HEK293 (cell line): ENCODE data around the gene ARMC5.
"Not testable (repeated sequence)": the region's sequence is repeated elsewhere in the genome, so short reads cannot be mapped to it uniquely, and the experiment has no call there.

Experiments
- CTCF ChIA-PET: fragments of 350-600 bp; formaldehyde crosslinking; extraction: SDS; loops from one replicate; lab custom pipeline; 2021; ENCODE audit warnings: antibody characterized with exemption; lab: Yijun Ruan, JAX
- POLR2A ChIA-PET: fragments of 300-600 bp; formaldehyde crosslinking; extraction: SDS; loops from one replicate; lab custom pipeline; 2020; ENCODE audit warnings: antibody characterized with exemption, inconsistent platforms; lab: Yijun Ruan, JAX
- H3K27ac ChIP-seq: fragments of 200-500 bp; sonication (Bioruptor generic); 2 replicates; pipeline ENCODE4 v1.5.1; 2014; ENCODE audit warnings: low read depth, low read length, control low read depth, inconsistent platforms; ENCODE audit errors: extremely low read depth
- H3K36me3 ChIP-seq, 2 experiments: fragments of 200-500 bp in 1 of 2; sonication (Bioruptor generic) in 1 of 2; 1 replicate in 1 of 2; 2 replicates in 1 of 2; pipeline ENCODE4 v1.5.1; 2014 to 2017; ENCODE audit warnings: inconsistent platforms in 2 of 2, low read length in 2 of 2; ENCODE audit not compliant: control insufficient read depth in 2 of 2, insufficient read depth in 1 of 2
- H3K4me1 ChIP-seq: fragments of 200-500 bp; sonication (Bioruptor generic); 2 replicates; pipeline ENCODE4 v1.5.1; 2014; ENCODE audit warnings: mild to moderate bottlenecking, low read length, inconsistent platforms; ENCODE audit not compliant: control insufficient read depth, insufficient read depth
- H3K4me3 ChIP-seq: 2 replicates; pipeline ENCODE4 v1.5.1; 2011; ENCODE audit warnings: low read depth, mild to moderate bottlenecking, control low read depth, low read length, moderate library complexity
- H3K9me3 ChIP-seq: fragments of 200-500 bp; sonication (Bioruptor generic); 2 replicates; pipeline ENCODE4 v1.5.1; 2014; ENCODE audit warnings: low read depth, low read length, inconsistent platforms; ENCODE audit not compliant: control insufficient read depth, insufficient read depth
- AEBP2 ChIP-seq: fragments of 450-650 bp; formaldehyde crosslinking; IDR thresholded peaks from 2 replicates; pipeline ENCODE4 v1.5.1; 2016; ENCODE audit warnings: missing biosample characterization, missing genetic modification characterization, borderline replicate concordance
- BCL11B ChIP-seq: fragments of 450-650 bp; formaldehyde crosslinking; IDR thresholded peaks from 2 replicates; pipeline ENCODE4 v1.5.1; 2016; ENCODE audit warnings: low read depth, missing biosample characterization, missing genetic modification characterization
- FEZF1 ChIP-seq: fragments of 450-650 bp; formaldehyde crosslinking; IDR thresholded peaks from 2 replicates; pipeline ENCODE4 v1.5.1; 2016; ENCODE audit warnings: missing biosample characterization, missing genetic modification characterization
- KLF1 ChIP-seq: fragments of 450-650 bp; formaldehyde crosslinking; IDR thresholded peaks from 2 replicates; pipeline ENCODE4 v1.5.1; 2016; ENCODE audit warnings: missing biosample characterization, missing genetic modification characterization
- PRDM1 ChIP-seq: fragments of 450-650 bp; formaldehyde crosslinking; IDR thresholded peaks from 2 replicates; pipeline ENCODE4; 2016; ENCODE audit warnings: missing biosample characterization, missing genetic modification characterization
- REPIN1 ChIP-seq: fragments of 450-650 bp; formaldehyde crosslinking; IDR thresholded peaks from 2 replicates; pipeline ENCODE4 v1.5.1; 2017; ENCODE audit warnings: missing biosample characterization, missing genetic modification characterization, low read depth
- SCRT2 ChIP-seq: fragments of 450-650 bp; formaldehyde crosslinking; IDR thresholded peaks from 2 replicates; pipeline ENCODE4 v1.5.1; 2016; ENCODE audit warnings: missing biosample characterization, missing genetic modification characterization
- SETDB1 ChIP-seq: IDR thresholded peaks from one replicate; pipeline ENCODE4 v1.6.1; 2017; ENCODE audit warnings: mild to moderate bottlenecking, low read length, moderate library complexity, mixed read lengths; ENCODE audit not compliant: insufficient read length
- ZFHX2 ChIP-seq: fragments of 450-650 bp; formaldehyde crosslinking; conservative IDR thresholded peaks from 2 replicates; pipeline ENCODE4 v1.5.1; 2016; ENCODE audit warnings: missing biosample characterization, missing genetic modification characterization
- ZNF121 ChIP-seq: fragments of 450-650 bp; formaldehyde crosslinking; IDR thresholded peaks from 2 replicates; pipeline ENCODE4 v1.5.1; 2016; ENCODE audit warnings: missing biosample characterization, missing genetic modification characterization
- ZNF132 ChIP-seq: fragments of 450-650 bp; formaldehyde crosslinking; IDR thresholded peaks from 2 replicates; pipeline ENCODE4 v1.5.1; 2017; ENCODE audit warnings: missing biosample characterization, missing genetic modification characterization, borderline replicate concordance
- ZNF2 ChIP-seq: fragments of 450-650 bp; formaldehyde crosslinking; IDR thresholded peaks from 2 replicates; pipeline ENCODE4 v1.5.1; 2016; ENCODE audit warnings: missing biosample characterization, missing genetic modification characterization
- ZNF214 ChIP-seq: fragments of 450-650 bp; formaldehyde crosslinking; IDR thresholded peaks from 2 replicates; pipeline ENCODE4 v1.5.1; 2017; ENCODE audit warnings: missing biosample characterization, mild to moderate bottlenecking, missing genetic modification characterization, borderline replicate concordance
- ZNF223 ChIP-seq: fragments of 450-650 bp; formaldehyde crosslinking; IDR thresholded peaks from 2 replicates; pipeline ENCODE4 v1.5.1; 2016; ENCODE audit warnings: missing biosample characterization, missing genetic modification characterization
- ZNF26 ChIP-seq: fragments of 450-650 bp; formaldehyde crosslinking; IDR thresholded peaks from 2 replicates; pipeline ENCODE4 v1.5.1; 2016; ENCODE audit warnings: missing biosample characterization, missing genetic modification characterization
- ZNF280C ChIP-seq: fragments of 450-650 bp; formaldehyde crosslinking; IDR thresholded peaks from 2 replicates; pipeline ENCODE4 v1.5.1; 2016; ENCODE audit warnings: missing biosample characterization, missing genetic modification characterization
- ZNF423 ChIP-seq: fragments of 450-650 bp; formaldehyde crosslinking; IDR thresholded peaks from 2 replicates; pipeline ENCODE4 v1.5.1; 2016; ENCODE audit warnings: missing biosample characterization, missing genetic modification characterization
- ZNF473 ChIP-seq: fragments of 450-650 bp; formaldehyde crosslinking; IDR thresholded peaks from 2 replicates; pipeline ENCODE4 v1.5.1; 2017; ENCODE audit warnings: missing biosample characterization, missing genetic modification characterization
- ZNF510 ChIP-seq: fragments of 450-650 bp; formaldehyde crosslinking; IDR thresholded peaks from 2 replicates; pipeline ENCODE4 v1.5.1; 2018; ENCODE audit warnings: mild to moderate bottlenecking, missing genetic modification characterization, missing biosample characterization; ENCODE audit not compliant: insufficient replicate concordance
- ZNF555 ChIP-seq: fragments of 450-650 bp; formaldehyde crosslinking; conservative IDR thresholded peaks from 2 replicates; pipeline ENCODE4 v1.5.1; 2017; ENCODE audit warnings: missing biosample characterization, mild to moderate bottlenecking, missing genetic modification characterization, inconsistent platforms
- ZNF558 ChIP-seq: fragments of 450-650 bp; formaldehyde crosslinking; IDR thresholded peaks from 2 replicates; pipeline ENCODE4 v1.5.1; 2016; ENCODE audit warnings: missing biosample characterization, missing genetic modification characterization
- ZNF561 ChIP-seq: fragments of 450-650 bp; IDR thresholded peaks from 2 replicates; pipeline ENCODE4 v1.5.1; 2018; ENCODE audit warnings: missing biosample characterization, missing genetic modification characterization, borderline replicate concordance
- ZNF585B ChIP-seq: fragments of 450-650 bp; formaldehyde crosslinking; IDR thresholded peaks from 2 replicates; pipeline ENCODE4 v1.5.1; 2016; ENCODE audit warnings: missing biosample characterization, missing genetic modification characterization
- ZNF600 ChIP-seq: fragments of 450-650 bp; formaldehyde crosslinking; IDR thresholded peaks from 2 replicates; pipeline ENCODE4 v1.5.1; 2016; ENCODE audit warnings: missing biosample characterization, missing genetic modification characterization
- ZNF768 ChIP-seq: fragments of 450-650 bp; formaldehyde crosslinking; IDR thresholded peaks from 2 replicates; pipeline ENCODE4 v1.5.1; 2018; ENCODE audit warnings: missing biosample characterization, mild to moderate bottlenecking, missing genetic modification characterization
- ZSCAN5A ChIP-seq: fragments of 450-650 bp; formaldehyde crosslinking; IDR thresholded peaks from 2 replicates; pipeline ENCODE4 v1.5.1; 2016; ENCODE audit warnings: missing biosample characterization, missing genetic modification characterization
- ZXDB ChIP-seq: fragments of 450-650 bp; formaldehyde crosslinking; IDR thresholded peaks from 2 replicates; pipeline ENCODE4 v1.5.1; 2016; ENCODE audit warnings: missing biosample characterization, missing genetic modification characterization

The ARMC5 gene

GRCh38 chr16:31441956-31442355 lies 17.3 kb upstream of the ARMC5 start:
- ChIA-PET POLR2A (interaction anchor here (1.0 to 1.8 kb wide), 5 partner anchors 10 to 368 kb away, joined by 5 to 7 read pairs (median 5); partner anchors contain the start of genes ARMC5, FUS, KAT8 and ZNF646), CTCF (interaction anchor here (0.6 to 3.6 kb wide), 8 partner anchors 12 to 572 kb away, joined by 3 to 27 read pairs (median 4); partner anchors contain the start of gene HSD3B7)
- H3K4me3 ChIP-seq: no peak overlapping the region
- H3K36me3 ChIP-seq: no peaks in the 10 kb centered on the region
- no peak overlapping the region for H3K27ac ChIP-seq
- no peaks in the 10 kb centered on the region for H3K9me3 ChIP-seq
- H3K4me1 ChIP-seq: no peaks in the 10 kb centered on the region
- TF ChIP-seq ZNF558 (tag by site-specific recombination) (no peak), ZNF223 (tag by site-specific recombination) (no peak), ZNF555 (tag by site-specific recombination) (no peak), ZNF473 (tag by site-specific recombination) (no peak), ZNF214 (tag by site-specific recombination) (no peak), ZXDB (tag by site-specific recombination) (no peak), KLF1 (no peak), ZSCAN5A (tag by site-specific recombination) (no peak), REPIN1 (tag by site-specific recombination) (no peak), ZNF121 (tag by site-specific recombination) (no peak)

GRCh38 chr16:31445931-31446330 lies 13.4 kb upstream of the ARMC5 start:
- H3K9me3 ChIP-seq, POLR2A ChIA-PET, H3K36me3 ChIP-seq, H3K4me1 ChIP-seq, H3K4me3 ChIP-seq, H3K27ac ChIP-seq, CTCF ChIA-PET: not testable (repeated sequence)
- TF ChIP-seq SETDB1: peak; percentile 12

GRCh38 chr16:31451201-31451600 lies 8.1 kb upstream of the ARMC5 start:
- ChIA-PET POLR2A (interaction anchor here (0.5 to 1.5 kb wide), 7 partner anchors 8 to 333 kb away, joined by 3 to 6 read pairs (median 5); partner anchors contain the start of genes ARMC5, FUS, KAT8 and ZNF843), CTCF (interaction anchor here (0.6 to 5.3 kb wide), 10 partner anchors 8 to 417 kb away, joined by 3 to 27 read pairs (median 4); partner anchors contain the start of gene ZNF843)
- H3K36me3 ChIP-seq: peaks cover 0 to 7% of the 10 kb centered on the region in 2 experiments; a peak in 1 of 3 replicates
- H3K27ac ChIP-seq: no peak overlapping the region
- peaks cover 10% of the 10 kb centered on the region for H3K4me1 ChIP-seq
- no peak overlapping the region for H3K4me3 ChIP-seq
- no peaks in the 10 kb centered on the region for H3K9me3 ChIP-seq
- no peak for TF ChIP-seq AEBP2
- no peak for TF ChIP-seq ZNF585B
- TF ChIP-seq ZFHX2 (tag by site-specific recombination): no peak
- TF ChIP-seq SCRT2: no peak
- TF ChIP-seq BCL11B: no peak
- no peak for TF ChIP-seq ZNF600
- no peak for TF ChIP-seq ZNF561 (tag by site-specific recombination)
- no peak for TF ChIP-seq ZNF510
- TF ChIP-seq ZNF768 (tag by site-specific recombination): no peak
- TF ChIP-seq ZNF423 (tag by site-specific recombination): no peak
- TF ChIP-seq ZNF26 (tag by site-specific recombination): no peak
- TF ChIP-seq FEZF1 (tag by site-specific recombination): no peak
- TF ChIP-seq ZNF2: no peak
- TF ChIP-seq ZNF280C (tag by site-specific recombination): no peak
- TF ChIP-seq SETDB1: no peak
- no peak for TF ChIP-seq ZNF132 (tag by site-specific recombination)
- no peak for TF ChIP-seq PRDM1 (tag by site-specific recombination)
